Left ventricle myocardium inferior (tissue), 1 donor: ENCODE results near the gene MAML2. TPM values are rescaled to one million over a fixed set of nuclear protein-coding genes. Genes with fewer than 3 reads are reported as not detected.

ENCODE experiments used
- DNase-seq: peaks from one replicate; pipeline ENCODE4 v3.0.0-alpha.2; 2020
- H3K27ac ChIP-seq: fragments of 200-600 bp; replicated peaks from 2 replicates; pipeline ENCODE4 v1.8.0; 2021
- H3K27me3 ChIP-seq: fragments of 200-600 bp; 2 replicates; pipeline ENCODE4 v1.8.0; 2021; ENCODE audit warnings: low read depth
- H3K36me3 ChIP-seq: fragments of 200-600 bp; 2 replicates; pipeline ENCODE4 v1.8.0; 2021
- H3K4me1 ChIP-seq: fragments of 200-600 bp; 2 replicates; pipeline ENCODE4 v1.8.0; 2021
- H3K4me3 ChIP-seq: fragments of 200-600 bp; 2 replicates; pipeline ENCODE4 v1.8.0; 2021; ENCODE audit warnings: mild to moderate bottlenecking, moderate library complexity
- H3K9me3 ChIP-seq: fragments of 200-600 bp; replicated peaks from 2 replicates; pipeline ENCODE4 v1.8.0; 2021
- intact Hi-C: fragments of 100-400 bp; cut with micrococcal nuclease; formaldehyde crosslinking; loops from one replicate; pipeline ENCODE4 v1.11.0; 2022
- total RNA-seq: library from RNA; stranded (reverse); fragmentation: NEBNext Ultra II Directional; extraction: Animal tissue kit (Norgen Biotek cat#: 25700); gene quantifications from one replicate; pipeline ENCODE4 v1.2.1, GENCODE V29; 2021
- TF ChIP-seq, protein P1 (sequence below): fragments of 200-600 bp; IDR thresholded peaks from 2 replicates; pipeline ENCODE4 v1.8.0; 2021; ENCODE audit warnings: antibody characterized with exemption, mild to moderate bottlenecking, borderline replicate concordance
- donor health status: DM: no; HTN: yes; CAD: no; lungs with severe emphysema.

The MAML2 gene
- total RNA-seq, 1 donor from 2014 or later: 4.5 TPM

DNA sequence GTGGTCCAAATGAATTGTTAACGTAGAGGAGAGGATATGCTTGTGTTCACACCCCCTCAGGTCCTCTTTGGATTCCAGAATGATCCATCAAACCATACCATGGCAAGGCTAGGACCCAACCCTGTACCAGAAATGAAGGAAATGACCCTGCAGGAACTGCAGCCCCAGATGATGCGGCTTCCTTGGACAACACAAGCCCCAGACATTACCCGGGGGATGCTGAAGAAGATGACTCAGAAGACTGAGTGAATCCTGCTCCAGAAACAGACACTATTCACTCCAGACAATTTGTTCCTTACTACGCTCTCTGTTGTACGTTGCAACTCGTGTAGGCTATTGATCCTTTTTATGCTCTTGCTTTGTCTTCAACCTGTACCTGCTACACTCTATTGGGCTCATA is 403.9 kb downstream of the MAML2 start:
- TF ChIP-seq, protein P1, sequence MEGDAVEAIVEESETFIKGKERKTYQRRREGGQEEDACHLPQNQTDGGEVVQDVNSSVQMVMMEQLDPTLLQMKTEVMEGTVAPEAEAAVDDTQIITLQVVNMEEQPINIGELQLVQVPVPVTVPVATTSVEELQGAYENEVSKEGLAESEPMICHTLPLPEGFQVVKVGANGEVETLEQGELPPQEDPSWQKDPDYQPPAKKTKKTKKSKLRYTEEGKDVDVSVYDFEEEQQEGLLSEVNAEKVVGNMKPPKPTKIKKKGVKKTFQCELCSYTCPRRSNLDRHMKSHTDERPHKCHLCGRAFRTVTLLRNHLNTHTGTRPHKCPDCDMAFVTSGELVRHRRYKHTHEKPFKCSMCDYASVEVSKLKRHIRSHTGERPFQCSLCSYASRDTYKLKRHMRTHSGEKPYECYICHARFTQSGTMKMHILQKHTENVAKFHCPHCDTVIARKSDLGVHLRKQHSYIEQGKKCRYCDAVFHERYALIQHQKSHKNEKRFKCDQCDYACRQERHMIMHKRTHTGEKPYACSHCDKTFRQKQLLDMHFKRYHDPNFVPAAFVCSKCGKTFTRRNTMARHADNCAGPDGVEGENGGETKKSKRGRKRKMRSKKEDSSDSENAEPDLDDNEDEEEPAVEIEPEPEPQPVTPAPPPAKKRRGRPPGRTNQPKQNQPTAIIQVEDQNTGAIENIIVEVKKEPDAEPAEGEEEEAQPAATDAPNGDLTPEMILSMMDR: no peak
- no peaks in the 10 kb centered on the region for H3K27me3 ChIP-seq
- H3K4me3 ChIP-seq: no peak overlapping the region
- no peak for DNase-seq
- no peaks in the 10 kb centered on the region for H3K4me1 ChIP-seq
- no peaks in the 10 kb centered on the region for H3K36me3 ChIP-seq
- intact Hi-C loops: no loop called here
- no peak overlapping the region for H3K27ac ChIP-seq
- peaks cover 13% of the 10 kb centered on the region for H3K9me3 ChIP-seq

DNA sequence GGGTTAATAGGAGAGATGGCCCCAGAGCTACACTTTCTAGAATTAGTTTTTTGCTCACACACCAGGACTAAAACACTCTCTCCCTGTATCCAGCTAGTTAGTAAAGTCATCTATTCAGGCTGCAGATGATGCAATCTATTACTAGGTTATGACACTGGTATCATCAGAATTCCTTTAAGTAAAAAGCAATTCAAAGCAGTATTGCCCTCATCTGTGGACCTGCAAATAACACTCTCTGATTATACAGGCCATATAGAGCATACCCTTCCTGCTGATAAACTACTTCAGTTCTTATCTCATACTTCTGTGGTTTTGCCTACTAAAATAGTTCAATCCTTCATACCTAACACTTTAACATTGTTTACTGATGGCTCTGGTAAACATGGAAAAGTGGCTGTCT is 405.6 kb downstream of the MAML2 start:
- intact Hi-C loops: no loop called here

DNA sequence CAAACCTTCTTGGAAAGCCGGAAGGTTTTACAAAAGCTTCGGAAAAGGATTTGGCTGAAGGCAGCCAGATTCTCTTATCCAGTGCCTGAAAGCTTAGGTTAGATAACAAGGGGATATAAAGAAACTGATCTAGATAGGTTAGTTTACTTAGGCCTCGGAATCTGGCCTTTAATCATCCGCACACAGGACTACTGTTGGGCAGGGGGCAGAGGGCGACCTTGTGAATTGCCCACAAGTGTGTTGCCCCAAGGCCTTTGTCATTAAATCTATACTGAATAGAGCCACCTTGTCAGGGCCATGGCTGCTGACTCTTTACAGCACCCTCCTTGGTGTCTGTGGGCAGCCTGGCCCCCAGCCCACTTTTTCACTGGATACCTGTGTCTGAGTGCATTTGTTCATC is 409.4 kb downstream of the MAML2 start:
- Histone ChIP-seq H3K9me3 (peaks cover 38% of the 10 kb centered on the region), H3K4me1 (no peaks in the 10 kb centered on the region), H3K36me3 (no peaks in the 10 kb centered on the region), H3K4me3 (no peak overlapping the region), H3K27ac (no peak overlapping the region), H3K27me3 (no peaks in the 10 kb centered on the region)
- intact Hi-C loops: no loop called here
- TF ChIP-seq, protein P1: no peak
- no peak for DNase-seq

More for the DNA sequence above, 405.6 kb downstream of the MAML2 start:
- H3K36me3 ChIP-seq: no peaks in the 10 kb centered on the region
- no peak overlapping the region for H3K27ac ChIP-seq
- DNase-seq: no peak
- H3K4me3 ChIP-seq: no peak overlapping the region
- TF ChIP-seq, protein P1: no peak
- H3K27me3 ChIP-seq: no peaks in the 10 kb centered on the region
- no peaks in the 10 kb centered on the region for H3K4me1 ChIP-seq
- peaks cover 19% of the 10 kb centered on the region for H3K9me3 ChIP-seq

DNA sequence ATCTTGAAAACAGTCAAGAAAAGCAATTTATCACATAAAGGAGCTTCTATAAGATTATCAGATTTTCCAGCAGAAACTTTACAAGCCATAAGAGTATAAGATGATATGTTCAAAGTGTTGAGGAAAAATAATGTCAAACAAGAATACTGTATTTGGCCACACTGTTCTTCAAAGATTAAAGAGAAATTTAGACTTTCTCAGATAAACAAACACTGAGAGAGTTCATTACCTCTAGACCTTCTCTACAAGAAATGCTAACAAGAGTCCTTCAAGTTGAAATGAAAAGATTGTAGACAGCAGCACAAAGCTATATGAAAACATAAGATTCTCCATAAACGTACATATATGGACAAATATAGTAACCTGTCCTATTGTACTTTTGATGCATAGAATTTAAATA is 411.1 kb downstream of the MAML2 start:
- TF ChIP-seq, protein P1: no peak
- peaks cover 30% of the 10 kb centered on the region for H3K9me3 ChIP-seq
- no peak overlapping the region for H3K4me3 ChIP-seq
- DNase-seq: no peak
- no peak overlapping the region for H3K27ac ChIP-seq
- no peaks in the 10 kb centered on the region for H3K36me3 ChIP-seq
- intact Hi-C loops: no loop called here
- H3K27me3 ChIP-seq: no peaks in the 10 kb centered on the region
- peaks cover 2% of the 10 kb centered on the region for H3K4me1 ChIP-seq

DNA sequence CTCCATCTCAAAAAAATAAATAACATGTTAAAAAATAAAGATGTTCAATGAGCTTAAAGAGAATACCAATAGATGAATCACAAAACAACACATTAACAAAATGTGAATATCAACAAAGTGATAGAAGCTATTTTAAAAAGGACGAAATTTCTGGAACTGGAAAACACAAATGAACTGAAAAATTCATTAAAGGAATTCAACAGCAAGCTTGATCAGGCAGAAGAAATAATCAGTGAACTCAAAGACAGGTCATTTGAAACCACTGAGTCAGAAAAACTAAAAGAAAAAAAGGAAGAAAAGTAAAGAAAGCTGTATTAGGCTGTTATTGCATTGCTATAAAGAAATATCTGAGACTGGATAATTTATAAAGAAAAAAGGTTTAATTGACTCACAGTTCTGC is 412.0 kb downstream of the MAML2 start:
- H3K4me3 ChIP-seq: no peak overlapping the region
- no peaks in the 10 kb centered on the region for H3K27me3 ChIP-seq
- no peak overlapping the region for H3K27ac ChIP-seq
- H3K36me3 ChIP-seq: no peaks in the 10 kb centered on the region
- TF ChIP-seq, protein P1: no peak
- peaks cover 10% of the 10 kb centered on the region for H3K4me1 ChIP-seq
- DNase-seq: no peak
- intact Hi-C loops: no loop called here
- peaks cover 26% of the 10 kb centered on the region for H3K9me3 ChIP-seq

DNA sequence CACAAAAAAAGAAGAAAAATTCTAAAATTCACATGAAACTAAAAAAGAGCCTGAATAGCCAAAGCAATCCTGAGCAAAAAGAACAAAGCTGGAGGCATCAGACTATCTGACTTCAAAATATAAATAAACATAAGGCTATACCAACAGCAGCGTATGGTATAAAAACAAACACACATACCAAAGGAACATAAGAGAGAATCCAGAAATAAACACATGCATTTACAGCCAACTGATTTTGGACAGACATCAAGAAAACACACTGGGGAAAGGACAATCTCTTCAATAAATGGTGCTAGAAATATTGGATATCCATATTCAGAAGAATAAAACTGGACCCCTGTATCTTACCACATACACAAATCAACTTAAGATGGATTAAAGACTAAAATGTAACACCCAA is 416.3 kb downstream of the MAML2 start:
- no peaks in the 10 kb centered on the region for H3K27me3 ChIP-seq
- peaks cover 13% of the 10 kb centered on the region for H3K9me3 ChIP-seq
- no peak for DNase-seq
- intact Hi-C loops: no loop called here
- TF ChIP-seq, protein P1: no peak
- H3K4me3 ChIP-seq: no peak overlapping the region
- H3K4me1 ChIP-seq: peaks cover 47% of the 10 kb centered on the region
- H3K27ac ChIP-seq: no peak overlapping the region
- H3K36me3 ChIP-seq: no peaks in the 10 kb centered on the region
